OCI-LY3 (cell line): Measurements from ENCODE around the gene ILKAP.

ENCODE experiments used
- H2AFZ ChIP-seq: fragments of 200-600, 300-600 bp; shearing (Covaris generic); 2 replicates; pipeline ENCODE4 v1.6.0; 2014; ENCODE audit warnings: antibody characterized with exemption, low read depth, low read length
- H3K27ac ChIP-seq: fragments of 200-600, 300-600 bp; sonication (generic); 2 replicates; pipeline ENCODE4 v1.5.1; 2014; ENCODE audit warnings: mild to moderate bottlenecking, low read length, moderate library complexity, mixed read lengths
- H3K27me3 ChIP-seq: fragments of 200-600, 300-600 bp; sonication (generic); 2 replicates; pipeline ENCODE4 v1.6.1; 2014; ENCODE audit warnings: low read depth, low read length, mixed read lengths
- H3K36me3 ChIP-seq: fragments of 200-600, 300-600 bp; sonication (generic); replicated peaks from 2 replicates; pipeline ENCODE3; 2014; ENCODE audit warnings: low read depth, low read length, mixed read lengths
- H3K4me1 ChIP-seq: fragments of 300-600, 200-600 bp; sonication (generic); 2 replicates; pipeline ENCODE4 v1.6.1; 2014; ENCODE audit warnings: low read length, mixed read lengths
- H3K4me2 ChIP-seq: fragments of 200-600, 300-600 bp; sonication (generic); 2 replicates; pipeline ENCODE4 v1.6.1; 2014; ENCODE audit warnings: low read length, mixed read lengths
- H3K4me3 ChIP-seq: fragments of 300-600, 200-600 bp; sonication (generic); 2 replicates; pipeline ENCODE4 v1.5.1; 2014; ENCODE audit warnings: antibody characterized with exemption, mild to moderate bottlenecking, low read length, moderate library complexity
- H3K79me2 ChIP-seq: fragments of 300-600, 200-600 bp; shearing (Covaris generic); 2 replicates; pipeline ENCODE4 v1.6.1; 2014; ENCODE audit warnings: mild to moderate bottlenecking, low read length, mixed read lengths
- H3K9ac ChIP-seq: fragments of 300-600, 200-600 bp; shearing (Covaris generic); 2 replicates; pipeline ENCODE4 v1.6.0; 2014; ENCODE audit warnings: mild to moderate bottlenecking, low read length, moderate library complexity
- H3K9me3 ChIP-seq: fragments of 200-600, 300-600 bp; shearing (Covaris generic); 2 replicates; pipeline ENCODE4 v1.6.1; 2014; ENCODE audit warnings: low read length, mixed read lengths; ENCODE audit not compliant: insufficient read depth
- H4K20me1 ChIP-seq: fragments of 200-600, 300-600 bp; sonication (generic); 2 replicates; pipeline ENCODE4 v1.6.1; 2016; ENCODE audit warnings: low read length, mixed read lengths; ENCODE audit not compliant: insufficient read depth
- CTCF ChIP-seq: fragments of 200-600, 300-600 bp; sonication (generic); IDR thresholded peaks from 2 replicates; pipeline ENCODE4 v1.5.1; 2014; ENCODE audit warnings: antibody characterized with exemption, low read length, low read depth
- EZH2phosphoT487 ChIP-seq: fragments of 200-600 bp; shearing (Covaris generic); IDR thresholded peaks from 2 replicates; pipeline ENCODE4 v1.6.1; 2018; ENCODE audit warnings: antibody characterized with exemption, mixed run types, low read depth

The ILKAP gene

DNA sequence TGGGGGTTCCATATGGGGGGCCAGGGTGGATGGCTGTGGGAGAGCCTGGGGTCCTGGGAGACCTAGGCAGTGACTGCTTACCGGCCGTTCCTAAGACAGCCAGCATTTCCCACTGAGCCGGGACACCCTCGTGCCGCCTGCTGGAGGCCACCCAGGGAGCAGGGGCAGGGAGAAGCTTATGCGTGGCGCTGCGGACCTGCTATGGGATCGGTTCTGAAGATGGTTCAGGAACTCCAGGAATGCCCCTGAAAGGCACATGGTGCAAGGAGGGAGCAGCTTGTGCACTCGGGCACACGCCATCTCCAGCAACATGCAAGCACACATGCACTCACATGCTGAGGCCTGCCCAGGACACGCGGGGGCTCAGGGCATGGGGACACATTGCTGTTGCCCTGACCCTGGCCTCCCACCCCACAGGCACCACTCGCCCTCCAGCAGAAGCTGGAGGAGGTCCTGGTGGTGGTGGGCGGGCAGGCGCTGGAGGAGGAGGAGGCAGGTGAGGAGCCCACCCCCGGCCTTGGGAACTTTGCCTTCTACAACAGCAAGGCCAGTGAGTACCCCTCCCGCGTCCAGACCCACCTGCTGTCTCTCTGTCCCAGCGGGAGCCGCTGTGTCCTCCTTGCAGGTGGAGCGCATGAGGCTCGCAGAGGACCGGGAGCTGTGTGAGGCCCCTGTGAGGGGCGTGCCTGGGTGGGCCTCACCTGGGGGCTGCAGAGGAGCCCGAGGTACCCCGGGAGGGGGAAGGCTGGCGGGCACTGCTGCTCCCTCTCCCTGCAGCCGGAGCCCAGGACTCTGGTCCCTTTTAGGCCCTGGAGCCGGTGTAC, 60.9 kb downstream of the ILKAP start:
- Histone ChIP-seq H3K79me2 (no peaks in the 10 kb centered on the region), H2AFZ (no peak overlapping the region), H3K27ac (no peak overlapping the region), H3K9ac (no peak overlapping the region), H4K20me1 (no peaks in the 10 kb centered on the region), H3K4me1 (peaks cover 6% of the 10 kb centered on the region), H3K4me3 (no peak overlapping the region), H3K36me3 (no peaks in the 10 kb centered on the region), H3K4me2 (no peak overlapping the region), H3K27me3 (no peaks in the 10 kb centered on the region), H3K9me3 (no peaks in the 10 kb centered on the region)
- TF ChIP-seq EZH2phosphoT487: no peak
- no peak for TF ChIP-seq CTCF

DNA sequence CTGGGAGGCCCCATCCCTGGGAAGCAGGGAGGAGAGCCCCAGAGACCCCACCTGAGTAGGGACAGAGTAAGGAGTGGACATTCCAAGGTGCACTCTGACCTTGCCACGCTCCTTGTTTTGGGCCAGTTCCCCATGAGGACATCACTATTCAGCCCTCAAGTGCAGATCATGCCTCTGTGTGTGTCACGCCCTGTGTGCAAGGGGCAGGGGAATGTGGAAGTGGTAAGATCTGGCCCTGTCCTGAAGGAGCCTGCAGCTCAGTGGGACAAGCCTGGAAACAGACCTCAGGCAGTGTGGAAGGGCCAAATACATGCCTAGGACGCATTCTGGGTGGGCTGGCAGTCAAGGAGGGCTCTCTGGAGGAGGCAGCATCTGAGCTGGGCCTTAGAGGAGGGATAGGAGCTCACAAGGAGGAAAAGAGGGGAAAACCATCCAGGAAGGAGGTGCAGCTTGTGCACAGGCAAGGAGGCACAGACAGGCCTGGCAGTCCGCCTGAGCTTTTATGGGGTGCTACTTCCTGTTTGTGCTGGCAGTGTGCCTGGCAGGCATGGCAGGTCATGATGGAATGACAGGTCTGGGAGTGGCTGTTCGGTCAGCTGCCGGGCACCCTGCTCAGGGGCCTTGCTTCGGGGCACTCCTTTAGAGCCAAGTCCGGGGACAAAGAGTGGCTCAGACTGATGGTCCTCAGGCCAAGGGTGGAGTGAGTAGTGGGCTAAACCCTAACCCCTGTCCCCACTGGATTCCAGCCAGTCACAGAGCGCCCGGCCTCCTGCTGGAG, 61.8 kb downstream of the ILKAP start:
- H3K79me2 ChIP-seq: no peaks in the 10 kb centered on the region
- no peak overlapping the region for H2AFZ ChIP-seq
- H3K4me3 ChIP-seq: no peak overlapping the region
- H3K27ac ChIP-seq: no peak overlapping the region
- no peaks in the 10 kb centered on the region for H3K36me3 ChIP-seq
- no peaks in the 10 kb centered on the region for H3K27me3 ChIP-seq
- peaks cover 6% of the 10 kb centered on the region for H3K4me1 ChIP-seq
- no peaks in the 10 kb centered on the region for H4K20me1 ChIP-seq
- H3K9me3 ChIP-seq: no peaks in the 10 kb centered on the region
- TF ChIP-seq CTCF: no peak
- H3K4me2 ChIP-seq: no peak overlapping the region
- no peak overlapping the region for H3K9ac ChIP-seq

- Histone ChIP-seq H3K27ac (no peak overlapping the region), H3K36me3 (no peaks in the 10 kb centered on the region), H3K27me3 (no peaks in the 10 kb centered on the region), H3K9ac (no peak overlapping the region), H4K20me1 (no peaks in the 10 kb centered on the region), H3K79me2 (no peaks in the 10 kb centered on the region), H3K9me3 (no peaks in the 10 kb centered on the region), H2AFZ (no peak overlapping the region), H3K4me2 (no peak overlapping the region), H3K4me3 (no peak overlapping the region), H3K4me1 (peaks cover 6% of the 10 kb centered on the region)
- TF ChIP-seq EZH2phosphoT487 (no peak), CTCF (no peak)
Observed at GRCh38 chr2:238140721-238141540, 62.6 kb downstream of the ILKAP start.

- Histone ChIP-seq H3K9ac (no peak overlapping the region), H3K9me3 (no peaks in the 10 kb centered on the region), H3K79me2 (no peaks in the 10 kb centered on the region), H2AFZ (no peak overlapping the region), H3K4me1 (peaks cover 6% of the 10 kb centered on the region), H3K4me2 (no peak overlapping the region), H3K27ac (no peak overlapping the region), H4K20me1 (no peaks in the 10 kb centered on the region), H3K27me3 (no peaks in the 10 kb centered on the region), H3K36me3 (no peaks in the 10 kb centered on the region), H3K4me3 (no peak overlapping the region)
- TF ChIP-seq CTCF: no peak
- TF ChIP-seq EZH2phosphoT487: no peak
Observed at GRCh38 chr2:238140040-238140439, 63.5 kb downstream of the ILKAP start.
